Astrocyte (in vitro differentiated cells and primary cell): ENCODE data around the gene DNAJC19. TPM values are rescaled to one million over a fixed set of nuclear protein-coding genes. Genes with fewer than 3 reads are reported as not detected.
"Not testable (repeated sequence)": the region's sequence is repeated elsewhere in the genome, so short reads cannot be mapped to it uniquely, and the experiment has no call there.

ENCODE experiments used
- DNase-seq: peaks from one replicate; pipeline ENCODE4 v3.0.0-alpha.2; 2010; ENCODE audit warnings: low read depth
- FAIRE-seq: peaks from 2 replicates; lab custom pipeline; 2011; peaks lifted over from hg19 to GRCh38; lab: Jason Lieb, UNC
- H2AFZ ChIP-seq: 2 replicates; pipeline ENCODE4 v1.6.0; 2012; ENCODE audit warnings: low read depth, low read length, inconsistent platforms
- H3K27ac ChIP-seq: 2 replicates; pipeline ENCODE4 v1.5.1; 2011; ENCODE audit warnings: low read depth, low read length, inconsistent platforms
- H3K27me3 ChIP-seq: 2 replicates; pipeline ENCODE4 v1.6.0; 2011; ENCODE audit warnings: low read length, inconsistent platforms; ENCODE audit not compliant: insufficient read depth
- H3K36me3 ChIP-seq: 2 replicates; pipeline ENCODE4 v1.5.1; 2011; ENCODE audit warnings: low read length, inconsistent platforms; ENCODE audit not compliant: insufficient read depth
- H3K4me1 ChIP-seq: 2 replicates; pipeline ENCODE4 v1.5.1; 2011; ENCODE audit warnings: low read length, inconsistent platforms; ENCODE audit not compliant: insufficient read depth
- H3K4me2 ChIP-seq: 2 replicates; pipeline ENCODE4 v1.6.0; 2012; ENCODE audit warnings: low read length, inconsistent platforms
- H3K4me3 ChIP-seq: 2 replicates; pipeline ENCODE4 v1.5.1; 2011; ENCODE audit warnings: low read depth, mild to moderate bottlenecking, low read length, inconsistent platforms; ENCODE audit not compliant: insufficient read depth
- H3K79me2 ChIP-seq: 2 replicates; pipeline ENCODE4 v1.6.0; 2012; ENCODE audit warnings: mild to moderate bottlenecking, low read length, inconsistent platforms; ENCODE audit not compliant: insufficient read depth
- H3K9ac ChIP-seq: 2 replicates; pipeline ENCODE4 v1.6.0; 2012; ENCODE audit warnings: mild to moderate bottlenecking, low read length, inconsistent platforms
- H3K9me3 ChIP-seq: 2 replicates; pipeline ENCODE4 v1.5.1; 2012; ENCODE audit warnings: low read depth, mild to moderate bottlenecking, low read length, inconsistent platforms; ENCODE audit not compliant: insufficient read depth
- H4K20me1 ChIP-seq: 2 replicates; pipeline ENCODE4 v1.6.0; 2012; ENCODE audit warnings: low read length, inconsistent platforms; ENCODE audit not compliant: insufficient read depth
- H3K27ac Mint-ChIP-seq: one replicate; pipeline ENCODE4 v1.8.0; 2021; ENCODE audit warnings: mild to moderate bottlenecking, mixed read lengths; ENCODE audit not compliant: unreplicated experiment
- H3K27me3 Mint-ChIP-seq: one replicate; pipeline ENCODE4 v1.8.0; 2021; ENCODE audit warnings: low read depth, mixed read lengths; ENCODE audit not compliant: unreplicated experiment
- H3K36me3 Mint-ChIP-seq: one replicate; pipeline ENCODE4 v1.8.0; 2021; ENCODE audit warnings: low read depth, mixed read lengths; ENCODE audit not compliant: unreplicated experiment
- H3K4me1 Mint-ChIP-seq: one replicate; pipeline ENCODE4 v1.8.0; 2021; ENCODE audit warnings: low read depth, mixed read lengths; ENCODE audit not compliant: unreplicated experiment
- H3K4me3 Mint-ChIP-seq: one replicate; pipeline ENCODE4 v1.8.0; 2021; ENCODE audit warnings: mild to moderate bottlenecking, moderate library complexity, mixed read lengths; ENCODE audit not compliant: unreplicated experiment
- H3K9me3 Mint-ChIP-seq: one replicate; pipeline ENCODE4 v1.8.0; 2021; ENCODE audit warnings: mild to moderate bottlenecking, mixed read lengths; ENCODE audit not compliant: unreplicated experiment
- CTCF ChIP-seq: IDR thresholded peaks from 2 replicates; pipeline ENCODE4 v1.5.1; 2011; ENCODE audit warnings: low read depth, mild to moderate bottlenecking, inconsistent platforms, low read length, moderate library complexity; ENCODE audit not compliant: insufficient read depth
- EZH2 ChIP-seq: IDR thresholded peaks from 2 replicates; pipeline ENCODE4 v1.6.1; 2012; ENCODE audit warnings: mild to moderate bottlenecking, low read length, inconsistent platforms; ENCODE audit not compliant: insufficient read depth
- total RNA-seq: library from RNA; stranded (reverse); gene quantifications from 2 replicates; pipeline ENCODE4 v1.2.1, GENCODE V29; 2021

The DNAJC19 gene
- total RNA-seq, 1 donor from 2014 or later = 46.7 TPM

GRCh38 chr3:181008796-181009195, 19.3 kb upstream of the DNAJC19 start:
- H3K36me3 Mint-ChIP-seq = no peaks in the 10 kb centered on the region
- Histone ChIP-seq H4K20me1 (no peaks in the 10 kb centered on the region), H3K79me2 (no peaks in the 10 kb centered on the region), H3K27ac (no peak overlapping the region), H3K4me3 (no peak overlapping the region), H3K4me1 (no peaks in the 10 kb centered on the region), H2AFZ (no peak overlapping the region), H3K27me3 (no peaks in the 10 kb centered on the region), H3K36me3 (no peaks in the 10 kb centered on the region), H3K9ac (no peak overlapping the region), H3K4me2 (no peak overlapping the region), H3K9me3 (peaks cover 2% of the 10 kb centered on the region)
- TF ChIP-seq EZH2 (no peak), CTCF (no peak)
- H3K4me3 Mint-ChIP-seq = no peak overlapping the region
- no peaks in the 10 kb centered on the region for H3K4me1 Mint-ChIP-seq
- no peaks in the 10 kb centered on the region for H3K27me3 Mint-ChIP-seq
- FAIRE-seq (no peak), DNase-seq (no peak)
- peaks cover 2% of the 10 kb centered on the region for H3K9me3 Mint-ChIP-seq
- H3K27ac Mint-ChIP-seq = no peak overlapping the region

GRCh38 chr3:181007262-181007661, 17.7 kb upstream of the DNAJC19 start:
- no peaks in the 10 kb centered on the region for H3K4me1 Mint-ChIP-seq
- H3K27ac ChIP-seq = no peak overlapping the region
- no peaks in the 10 kb centered on the region for H3K27me3 Mint-ChIP-seq
- no peak for DNase-seq
- no peak overlapping the region for H3K4me2 ChIP-seq
- H3K9ac ChIP-seq = no peak overlapping the region
- H3K36me3 ChIP-seq = no peaks in the 10 kb centered on the region
- H3K27ac Mint-ChIP-seq = no peak overlapping the region
- no peaks in the 10 kb centered on the region for H3K4me1 ChIP-seq
- H3K4me3 ChIP-seq = no peak overlapping the region
- H3K27me3 ChIP-seq = no peaks in the 10 kb centered on the region
- FAIRE-seq = no peak
- H4K20me1 ChIP-seq = no peaks in the 10 kb centered on the region
- no peak for TF ChIP-seq CTCF
- TF ChIP-seq EZH2 = no peak
- H3K9me3 ChIP-seq = peaks cover 2% of the 10 kb centered on the region
- no peaks in the 10 kb centered on the region for H3K79me2 ChIP-seq
- peaks cover under 1% of the 10 kb centered on the region for H3K9me3 Mint-ChIP-seq
- H3K36me3 Mint-ChIP-seq = no peaks in the 10 kb centered on the region
- no peak overlapping the region for H2AFZ ChIP-seq
- H3K4me3 Mint-ChIP-seq = no peak overlapping the region

GRCh38 chr3:181006541-181006940, 17.0 kb upstream of the DNAJC19 start:
- Histone ChIP-seq H3K9me3 (peaks cover 2% of the 10 kb centered on the region), H4K20me1 (no peaks in the 10 kb centered on the region), H3K4me2 (no peak overlapping the region), H3K9ac (no peak overlapping the region), H3K79me2 (no peaks in the 10 kb centered on the region), H3K36me3 (no peaks in the 10 kb centered on the region), H3K27ac (no peak overlapping the region), H2AFZ (no peak overlapping the region), H3K4me3 (no peak overlapping the region), H3K27me3 (no peaks in the 10 kb centered on the region), H3K4me1 (no peaks in the 10 kb centered on the region)
- DNase-seq = no peak
- H3K9me3 Mint-ChIP-seq = peaks cover 5% of the 10 kb centered on the region
- TF ChIP-seq EZH2 (no peak), CTCF (no peak)
- H3K4me3 Mint-ChIP-seq = no peak overlapping the region
- no peaks in the 10 kb centered on the region for H3K4me1 Mint-ChIP-seq
- no peak for FAIRE-seq
- no peaks in the 10 kb centered on the region for H3K27me3 Mint-ChIP-seq
- H3K27ac Mint-ChIP-seq = no peak overlapping the region
- H3K36me3 Mint-ChIP-seq = no peaks in the 10 kb centered on the region

GRCh38 chr3:181003469-181003868, 13.9 kb upstream of the DNAJC19 start:
- H3K4me1 ChIP-seq, H3K27me3 ChIP-seq, H3K9me3 ChIP-seq, H3K27me3 Mint-ChIP-seq, H3K4me3 Mint-ChIP-seq, DNase-seq, H3K27ac Mint-ChIP-seq, H3K36me3 ChIP-seq, H3K79me2 ChIP-seq, FAIRE-seq, H3K36me3 Mint-ChIP-seq, H3K27ac ChIP-seq, H3K4me1 Mint-ChIP-seq, H3K9ac ChIP-seq, H3K4me2 ChIP-seq, H3K4me3 ChIP-seq, H4K20me1 ChIP-seq, H2AFZ ChIP-seq: not testable (repeated sequence)
- peaks cover 23% of the 10 kb centered on the region for H3K9me3 Mint-ChIP-seq
